Measurements from ENCODE around the gene GALNT15. TPM values are rescaled to one million over a fixed set of nuclear protein-coding genes. Genes with fewer than 3 reads are reported as not detected.
A peak's percentile ranks its signal among the peaks of the same experiment; 100 is the strongest.

GALNT15 gene
- total RNA-seq, 8 experiments from 2014 or later, result 0.23 to 41.3 (median 0.70) TPM; not detected in 1

DNA sequence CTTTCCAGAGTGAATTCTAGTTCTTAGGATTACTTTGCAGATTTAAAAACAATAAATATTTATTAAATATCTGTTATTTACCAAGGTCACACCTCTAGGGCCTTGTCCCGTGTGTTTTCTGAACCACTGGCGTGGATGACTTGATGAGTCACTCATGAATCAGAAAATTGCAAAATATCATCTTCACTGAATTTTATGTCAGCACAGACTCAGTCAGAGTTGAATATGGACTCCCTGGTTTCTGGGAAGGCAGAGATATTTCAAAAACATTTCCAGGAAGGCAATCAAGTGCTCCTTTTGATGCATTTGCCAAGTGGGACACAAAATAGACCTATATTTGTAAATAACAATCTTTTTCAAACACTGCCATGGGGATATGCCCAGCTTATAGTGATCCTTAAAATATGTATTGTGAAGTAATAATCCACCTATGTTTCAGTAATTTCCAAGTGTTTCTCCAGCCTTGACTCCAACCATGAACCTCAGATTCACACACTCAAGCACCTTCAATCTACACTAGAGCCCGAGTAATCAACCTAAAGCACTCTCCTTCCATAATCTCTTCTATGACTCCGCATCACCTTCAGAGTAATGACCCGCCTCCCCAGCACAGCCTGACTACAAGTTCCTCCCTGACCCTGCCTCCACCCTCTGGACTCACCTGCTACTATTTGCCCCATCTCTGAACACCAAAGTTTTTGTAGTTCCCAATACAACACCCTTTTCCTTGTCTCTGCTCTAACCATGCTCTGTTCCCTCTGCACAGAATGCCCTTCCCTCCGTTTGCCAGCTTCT, 65.9 kb downstream of the GALNT15 start:
- peak in 7 of 8 experiments; percentile 29 to 93 (median 78) for ATAC-seq (replicated peaks in 6 of 8)
- in situ Hi-C loops (cut with MboI; ENCODE audit: low pct_unique_long_range_greater_than_20kb in 2 of 9, low sequenced_read_pairs in 9 of 9, unreplicated experiment in 9 of 9), result loop anchor here in 3 of 9 experiments (25.0 kb wide), 2 partner anchors 428 to 603 kb away; no protein-coding TSS in a partner anchor
- no peaks in the 10 kb centered on the region for H3K4me1 ChIP-seq (replicated peaks in 1 of 2)
- H3K27ac ChIP-seq, result no peak overlapping the region
- 13 to 88% (median 76%) methylated on average over 1 to 6 of the region's 6 CpGs; no CpG with 5 or more reads in 1 of the 10 experiments for WGBS, 10 experiments
- H3K4me3 ChIP-seq, result no peak overlapping the region

GRCh38 chr3:16241225-16241624, 66.7 kb downstream of the GALNT15 start:
- in situ Hi-C loops (cut with MboI; ENCODE audit: low pct_unique_long_range_greater_than_20kb in 2 of 9, low sequenced_read_pairs in 9 of 9, unreplicated experiment in 9 of 9), result loop anchor here in 3 of 9 experiments (25.0 kb wide), 2 partner anchors 429 to 604 kb away; no protein-coding TSS in a partner anchor
- Histone ChIP-seq H3K27ac (no peak overlapping the region), H3K4me1 (replicated peaks in 1 of 2) (no peaks in the 10 kb centered on the region), H3K4me3 (no peak overlapping the region)
- no peak for ATAC-seq (replicated peaks in 6 of 8)
- WGBS, 10 experiments, result 69 to 98% (median 92%) methylated on average over 2 to 5 of the region's 5 CpGs; no CpG with 5 or more reads in 3 of the 10 experiments

DNA sequence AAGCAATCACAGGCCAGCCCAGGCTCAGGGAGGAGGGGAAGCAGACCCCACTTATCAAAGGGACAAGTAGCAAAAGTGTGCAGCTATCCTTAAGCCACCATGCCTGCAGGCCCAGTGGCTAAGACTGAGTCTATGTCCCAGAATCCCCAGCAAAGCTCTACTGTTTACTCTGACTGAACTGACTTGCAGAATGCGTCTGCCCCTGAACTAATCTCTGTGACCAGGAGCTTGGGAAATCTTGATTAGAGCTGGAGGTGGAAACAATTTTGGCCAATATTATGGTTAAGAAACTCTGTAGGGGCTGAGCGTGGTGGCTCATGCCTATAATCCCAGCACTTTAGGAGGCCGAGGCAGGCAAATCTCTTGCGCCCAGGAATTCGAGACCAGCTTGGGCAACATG, 67.7 kb downstream of the GALNT15 start:
- H3K4me1 ChIP-seq (replicated peaks in 1 of 2), result peaks cover 0 to 3% of the 10 kb centered on the region in 2 donors
- in situ Hi-C loops (cut with MboI; ENCODE audit: low pct_unique_long_range_greater_than_20kb in 2 of 9, low sequenced_read_pairs in 9 of 9, unreplicated experiment in 9 of 9), result loop anchor here in 3 of 9 experiments (25.0 kb wide), 2 partner anchors 430 to 605 kb away; no protein-coding TSS in a partner anchor
- no peak for ATAC-seq (replicated peaks in 6 of 8)
- H3K27ac ChIP-seq, result no peak overlapping the region
- no peak overlapping the region for H3K4me3 ChIP-seq
- WGBS, 10 experiments, result 67 to 100% (median 95%) methylated on average over 1 to 5 of the region's 5 CpGs; no CpG with 5 or more reads in 2 of the 10 experiments

- in situ Hi-C loops (cut with MboI; ENCODE audit: low pct_unique_long_range_greater_than_20kb in 2 of 9, low sequenced_read_pairs in 9 of 9, unreplicated experiment in 9 of 9), result loop anchor here in 3 of 9 experiments (25.0 kb wide), 2 partner anchors 432 to 607 kb away; no protein-coding TSS in a partner anchor
- no peak overlapping the region for H3K27ac ChIP-seq
- 33 to 100% (median 82%) methylated on average over 1 to 9 of the region's 9 CpGs; no CpG with 5 or more reads in 1 of the 10 experiments for WGBS, 10 experiments
- ATAC-seq (replicated peaks in 6 of 8), result peak in 1 of 8 experiments; percentile 39
- H3K4me3 ChIP-seq, result no peak overlapping the region
- peaks cover 0 to 3% of the 10 kb centered on the region in 2 donors for H3K4me1 ChIP-seq (replicated peaks in 1 of 2)
These were observed 69.4 kb downstream of the GALNT15 start for GRCh38 chr3:16243706-16244490.

DNA sequence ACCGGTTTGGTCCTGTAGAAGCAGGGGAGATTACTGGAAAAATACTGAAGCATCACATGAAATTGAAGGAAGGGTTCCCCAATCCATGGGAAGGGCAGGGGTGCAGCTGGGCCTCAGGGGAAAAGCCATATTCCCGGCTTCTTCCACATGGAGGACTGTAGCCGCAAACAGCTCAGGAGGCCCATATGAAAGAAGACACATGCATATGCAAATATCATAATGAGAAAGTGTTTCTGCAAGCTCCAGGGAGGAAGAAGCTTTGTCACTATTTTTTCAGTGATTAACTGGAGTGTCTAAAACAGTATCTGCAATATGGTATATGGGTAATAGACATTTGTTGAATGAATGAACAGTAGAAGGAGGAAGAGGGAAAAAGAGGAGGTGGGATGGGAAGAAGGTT, 71.1 kb downstream of the GALNT15 start:
- H3K4me3 ChIP-seq, result no peak overlapping the region
- WGBS, 10 experiments, result 39 to 93% (median 77%) methylated on average over 1 to 3 of the region's 3 CpGs; no CpG with 5 or more reads in 2 of the 10 experiments
- H3K4me1 ChIP-seq (replicated peaks in 1 of 2), result peaks cover 0 to 3% of the 10 kb centered on the region in 2 donors
- no peak overlapping the region for H3K27ac ChIP-seq
- ATAC-seq (replicated peaks in 6 of 8), result peak in 3 of 8 experiments; percentile 15 to 60 (median 41)
- in situ Hi-C loops (cut with MboI; ENCODE audit: low pct_unique_long_range_greater_than_20kb in 2 of 9, low sequenced_read_pairs in 9 of 9, unreplicated experiment in 9 of 9), result loop anchor here in 3 of 9 experiments (25.0 kb wide), 2 partner anchors 433 to 608 kb away; no protein-coding TSS in a partner anchor

DNA sequence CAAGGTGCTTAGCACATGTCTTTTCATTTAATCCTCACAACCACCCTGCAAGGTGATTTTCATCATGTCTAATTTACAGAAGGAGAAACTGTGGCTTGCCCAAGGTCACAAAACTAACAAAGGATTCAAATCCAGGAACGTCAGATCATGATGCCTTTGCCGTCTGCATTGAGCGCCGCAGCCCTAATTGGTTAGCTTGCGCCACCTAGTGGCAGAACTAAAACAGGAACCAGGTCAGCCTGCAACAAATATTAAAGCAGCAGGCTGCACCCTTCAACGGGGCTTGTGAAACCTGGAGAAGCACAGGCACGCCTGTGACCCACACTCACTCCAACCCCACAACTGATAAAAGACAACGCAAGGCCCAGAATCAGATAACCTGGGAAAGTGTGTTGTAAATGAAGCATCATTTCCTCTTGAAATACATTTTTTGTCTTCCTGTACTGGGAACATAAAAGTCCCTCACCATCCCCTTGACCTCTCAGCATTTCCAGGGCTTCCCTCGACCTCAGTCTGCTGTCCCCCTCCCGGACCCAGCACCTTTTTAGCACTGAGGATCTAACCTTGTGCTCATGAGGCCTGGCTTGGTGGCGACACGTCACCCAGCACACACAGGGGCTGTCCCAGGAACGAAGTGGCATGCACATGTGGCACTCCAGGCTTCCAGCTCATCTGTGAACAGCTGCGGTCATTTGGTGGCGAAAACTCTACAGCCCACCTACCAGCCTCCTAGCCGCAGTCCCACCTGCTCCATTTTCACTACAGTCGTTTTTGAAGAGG, 73.0 kb downstream of the GALNT15 start:
- no peak overlapping the region for H3K4me3 ChIP-seq
- H3K4me1 ChIP-seq (replicated peaks in 1 of 2), result peaks cover 0 to 3% of the 10 kb centered on the region in 2 donors
- H3K27ac ChIP-seq, result no peak overlapping the region
- peak; percentile 66 to 94 (median 88) for ATAC-seq (replicated peaks in 6 of 8)
- in situ Hi-C loops (cut with MboI; ENCODE audit: low pct_unique_long_range_greater_than_20kb in 2 of 9, low sequenced_read_pairs in 9 of 9, unreplicated experiment in 9 of 9), result loop anchor here in 3 of 9 experiments (25.0 kb wide), 2 partner anchors 435 to 610 kb away; no protein-coding TSS in a partner anchor
- WGBS, 10 experiments, result 0 to 44% (median 20%) methylated on average over 2 to 14 of the region's 17 CpGs; no CpG with 5 or more reads in 1 of the 10 experiments

DNA sequence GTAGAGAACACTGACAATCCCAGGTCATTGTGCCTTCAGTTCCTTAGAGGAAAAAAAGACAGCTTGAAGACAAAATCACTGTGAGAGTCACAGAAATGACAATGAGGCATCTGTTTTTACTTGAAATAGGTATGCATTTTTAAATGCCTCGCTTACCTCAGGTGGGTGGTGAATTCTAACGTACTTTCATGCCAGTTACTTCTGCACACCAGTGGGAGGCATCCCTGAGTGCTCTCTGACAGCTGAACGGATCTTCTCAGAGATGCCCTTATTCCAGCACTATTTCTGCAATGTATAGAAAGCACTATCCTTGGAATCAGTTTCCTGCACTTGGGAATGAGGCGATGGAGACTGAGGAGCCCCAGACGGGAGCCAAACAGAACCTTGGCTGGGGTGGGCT, 74.1 kb downstream of the GALNT15 start:
- in situ Hi-C loops (cut with MboI; ENCODE audit: low pct_unique_long_range_greater_than_20kb in 2 of 9, low sequenced_read_pairs in 9 of 9, unreplicated experiment in 9 of 9), result loop anchor here in 3 of 9 experiments (25.0 kb wide), 2 partner anchors 436 to 611 kb away; no protein-coding TSS in a partner anchor
- no peak overlapping the region for H3K27ac ChIP-seq
- H3K4me3 ChIP-seq, result no peak overlapping the region
- 20 to 100% (median 81%) methylated on average over 1 to 5 of the region's 5 CpGs; no CpG with 5 or more reads in 1 of the 10 experiments for WGBS, 10 experiments
- peaks cover 0 to 3% of the 10 kb centered on the region in 2 donors for H3K4me1 ChIP-seq (replicated peaks in 1 of 2)
- ATAC-seq (replicated peaks in 6 of 8), result no peak

DNA sequence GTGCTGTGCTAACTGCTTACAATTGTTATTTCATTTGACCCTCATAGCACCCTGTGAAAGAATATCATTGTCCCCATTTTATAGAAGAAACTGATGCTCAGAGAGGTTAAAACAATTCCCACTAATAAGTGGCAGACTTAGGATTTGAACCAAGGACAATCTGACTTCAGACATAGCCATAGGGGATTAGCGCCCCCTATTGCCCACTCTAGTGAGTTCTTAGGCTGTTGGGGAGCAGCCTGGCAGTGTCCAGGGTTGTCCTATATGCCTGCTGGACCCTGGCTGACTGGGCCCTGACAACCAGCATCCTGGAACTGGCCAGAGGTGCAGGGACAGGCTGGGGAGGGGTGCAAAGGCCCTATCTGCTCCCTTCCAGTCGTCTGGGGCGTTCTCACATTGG, 74.9 kb downstream of the GALNT15 start:
- H3K27ac ChIP-seq, result no peak overlapping the region
- ATAC-seq (replicated peaks in 6 of 8), result peak in 4 of 8 experiments; percentile 9 to 60 (median 51)
- no peak overlapping the region for H3K4me3 ChIP-seq
- 0 to 30% (median 0%) methylated on average over 1 to 2 of the region's 3 CpGs; no CpG with 5 or more reads in 5 of the 10 experiments for WGBS, 10 experiments
- H3K4me1 ChIP-seq (replicated peaks in 1 of 2), result peaks cover 0 to 3% of the 10 kb centered on the region in 2 donors
- in situ Hi-C loops (cut with MboI; ENCODE audit: low pct_unique_long_range_greater_than_20kb in 2 of 9, low sequenced_read_pairs in 9 of 9, unreplicated experiment in 9 of 9), result loop anchor here in 3 of 9 experiments (25.0 kb wide), 2 partner anchors 437 to 612 kb away; no protein-coding TSS in a partner anchor

DNA sequence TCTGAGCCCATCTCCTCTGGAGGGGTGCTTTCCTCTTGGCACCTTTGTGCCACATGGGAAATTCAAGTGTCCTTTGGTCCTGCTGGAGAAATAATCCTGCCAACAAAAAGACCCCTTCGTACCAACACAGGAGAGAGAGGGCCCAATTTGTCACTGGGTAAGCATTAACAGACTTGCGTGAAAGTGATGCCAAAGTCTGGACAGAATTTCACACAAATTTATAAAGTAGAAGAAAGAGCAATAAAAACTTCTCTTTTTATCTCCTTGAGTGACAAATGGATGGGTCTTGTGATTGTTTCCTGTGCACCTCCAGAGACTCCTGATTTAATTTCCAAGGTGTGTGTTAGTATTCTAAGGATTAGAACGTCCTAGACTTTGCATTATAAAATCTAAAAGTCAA, 75.4 kb downstream of the GALNT15 start:
- Histone ChIP-seq H3K4me3 (no peak overlapping the region), H3K27ac (no peak overlapping the region), H3K4me1 (replicated peaks in 1 of 2) (peaks cover 0 to 3% of the 10 kb centered on the region in 2 donors)
- no peak for ATAC-seq (replicated peaks in 6 of 8)
- in situ Hi-C loops (cut with MboI; ENCODE audit: low pct_unique_long_range_greater_than_20kb in 2 of 9, low sequenced_read_pairs in 9 of 9, unreplicated experiment in 9 of 9), result loop anchor here in 3 of 9 experiments (25.0 kb wide), 2 partner anchors 438 to 613 kb away; no protein-coding TSS in a partner anchor
- WGBS, 10 experiments, result 17 to 75% (median 53%) methylated on average over 1 to 3 of the region's 3 CpGs; no CpG with 5 or more reads in 1 of the 10 experiments

- Histone ChIP-seq H3K4me1 (replicated peaks in 1 of 2) (peaks cover 0 to 3% of the 10 kb centered on the region in 2 donors), H3K4me3 (no peak overlapping the region), H3K27ac (no peak overlapping the region)
- 0 to 100% (median 74%) methylated on average over 1 to 7 of the region's 9 CpGs; no CpG with 5 or more reads in 1 of the 10 experiments for WGBS, 10 experiments
- in situ Hi-C loops (cut with MboI; ENCODE audit: low pct_unique_long_range_greater_than_20kb in 2 of 9, low sequenced_read_pairs in 9 of 9, unreplicated experiment in 9 of 9), result no loop called here
- ATAC-seq (replicated peaks in 6 of 8), result no peak
These were observed 77.0 kb downstream of the GALNT15 start for GRCh38 chr3:16251316-16252085.

DNA sequence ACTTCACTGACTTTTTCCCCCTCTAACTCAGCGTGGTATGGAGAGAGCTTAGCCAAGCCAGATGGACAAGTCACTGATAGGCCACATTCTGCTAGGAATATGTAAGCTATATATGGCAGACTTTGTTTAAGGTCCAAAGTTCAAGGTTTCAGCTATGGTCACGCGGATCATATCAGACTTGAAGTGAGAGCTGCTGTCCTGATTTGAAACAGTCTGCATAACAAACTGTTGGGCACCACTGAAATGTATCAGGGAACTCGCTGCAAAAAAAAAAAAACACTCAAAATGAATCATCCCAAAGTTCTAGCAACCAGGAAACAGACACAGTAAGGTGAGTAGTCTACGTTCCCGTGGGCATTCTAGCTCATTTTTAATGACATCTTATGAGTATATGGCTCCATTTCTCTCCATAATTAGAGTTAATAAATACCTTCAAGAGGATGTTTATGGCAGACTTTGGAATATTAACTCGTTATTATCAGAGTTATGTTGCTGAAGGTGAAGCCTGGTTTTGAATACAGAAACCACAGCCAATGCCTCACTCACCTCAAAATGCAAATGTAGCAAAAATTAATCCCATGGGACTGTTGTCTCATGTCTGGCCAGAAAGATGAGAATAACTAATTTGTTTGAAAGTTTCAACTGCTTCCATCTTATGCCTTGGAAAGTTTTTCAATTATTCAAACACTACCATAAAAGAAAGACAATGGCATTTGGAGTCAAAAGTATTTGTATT, 77.9 kb downstream of the GALNT15 start:
- no peak overlapping the region for H3K4me3 ChIP-seq
- H3K27ac ChIP-seq, result no peak overlapping the region
- no peak for ATAC-seq (replicated peaks in 6 of 8)
- in situ Hi-C loops (cut with MboI; ENCODE audit: low pct_unique_long_range_greater_than_20kb in 2 of 9, low sequenced_read_pairs in 9 of 9, unreplicated experiment in 9 of 9), result no loop called here
- WGBS, 10 experiments, result 26 to 91% (median 76%) methylated on average over 2 to 7 of the region's 7 CpGs; no CpG with 5 or more reads in 1 of the 10 experiments
- H3K4me1 ChIP-seq (replicated peaks in 1 of 2), result no peaks in the 10 kb centered on the region

All from motor neuron (in vitro differentiated cells).